Measurements from ENCODE around the gene RRP36.
A peak's percentile ranks its signal among the peaks of the same experiment; 100 is the strongest.

Gene RRP36

GRCh38 chr6:43074847-43075669 lies 53.6 kb downstream of the RRP36 start:
- DNase-seq: no peak

- peak; percentile 48 for DNase-seq
These were observed 54.4 kb downstream of the RRP36 start, which contains the start of gene PTK7 for GRCh38 chr6:43075670-43076463. Gene PTK7 (plus strand): TSS chr6:43076314. CDS start chr6:43076489, 175 bp downstream.

- no peak for DNase-seq
These were observed 55.3 kb downstream of the RRP36 start for GRCh38 chr6:43076464-43077332.

- no peak for DNase-seq
These were observed 55.9 kb downstream of the RRP36 start for GRCh38 chr6:43077333-43077809.

- no peak for DNase-seq
These were observed 56.6 kb downstream of the RRP36 start for GRCh38 chr6:43077981-43078511.

- no peak for DNase-seq
These were observed 57.3 kb downstream of the RRP36 start for GRCh38 chr6:43078691-43079090.
